K562 treated with DMSO at 1 percent for 12 hours (cell line): ENCODE data around the gene DGKA. TPM values are rescaled to one million over a fixed set of nuclear protein-coding genes. Genes with fewer than 3 reads are reported as not detected.

Source experiments
- total RNA-seq: library from RNA; unstranded; fragments of 300-600 nt; gene quantifications from 2 replicates; pipeline ENCODE4 v1.2.3, GENCODE V29; 2022; ENCODE audit not compliant: insufficient read depth

DGKA gene
- 20.0 and 41.3 TPM in 2 replicates for total RNA-seq

DNA sequence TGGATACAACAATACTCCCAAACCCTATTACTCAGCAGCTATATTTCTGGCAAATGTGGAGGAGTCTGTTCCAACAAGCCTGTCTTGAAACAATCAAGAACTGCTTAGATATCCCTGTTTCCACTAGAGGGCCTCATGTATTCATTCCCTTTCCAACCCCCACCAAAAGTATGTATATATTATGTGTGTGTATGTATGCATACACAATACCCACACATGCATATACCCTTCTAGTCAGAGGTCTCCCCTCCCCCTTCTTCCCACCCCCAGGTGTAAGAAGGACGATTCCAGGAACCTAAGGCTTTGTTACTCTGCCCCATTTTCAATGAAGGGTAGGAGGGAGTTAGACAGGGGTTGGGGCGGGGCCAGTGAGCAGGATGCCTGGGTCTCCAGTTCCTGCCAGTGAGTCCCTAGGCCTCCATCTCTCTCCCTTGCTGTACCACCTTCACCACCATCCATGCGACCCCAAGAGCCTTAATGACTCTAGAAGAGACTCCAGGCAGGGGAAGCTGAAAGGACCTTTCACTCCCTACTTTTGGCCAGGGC lies at the start of gene DGKA:
DGKA (plus strand) TSS at position 392 of the 546 bp plus-strand sequence. CDS start 5,342 bp downstream, outside the sequence.

DNA sequence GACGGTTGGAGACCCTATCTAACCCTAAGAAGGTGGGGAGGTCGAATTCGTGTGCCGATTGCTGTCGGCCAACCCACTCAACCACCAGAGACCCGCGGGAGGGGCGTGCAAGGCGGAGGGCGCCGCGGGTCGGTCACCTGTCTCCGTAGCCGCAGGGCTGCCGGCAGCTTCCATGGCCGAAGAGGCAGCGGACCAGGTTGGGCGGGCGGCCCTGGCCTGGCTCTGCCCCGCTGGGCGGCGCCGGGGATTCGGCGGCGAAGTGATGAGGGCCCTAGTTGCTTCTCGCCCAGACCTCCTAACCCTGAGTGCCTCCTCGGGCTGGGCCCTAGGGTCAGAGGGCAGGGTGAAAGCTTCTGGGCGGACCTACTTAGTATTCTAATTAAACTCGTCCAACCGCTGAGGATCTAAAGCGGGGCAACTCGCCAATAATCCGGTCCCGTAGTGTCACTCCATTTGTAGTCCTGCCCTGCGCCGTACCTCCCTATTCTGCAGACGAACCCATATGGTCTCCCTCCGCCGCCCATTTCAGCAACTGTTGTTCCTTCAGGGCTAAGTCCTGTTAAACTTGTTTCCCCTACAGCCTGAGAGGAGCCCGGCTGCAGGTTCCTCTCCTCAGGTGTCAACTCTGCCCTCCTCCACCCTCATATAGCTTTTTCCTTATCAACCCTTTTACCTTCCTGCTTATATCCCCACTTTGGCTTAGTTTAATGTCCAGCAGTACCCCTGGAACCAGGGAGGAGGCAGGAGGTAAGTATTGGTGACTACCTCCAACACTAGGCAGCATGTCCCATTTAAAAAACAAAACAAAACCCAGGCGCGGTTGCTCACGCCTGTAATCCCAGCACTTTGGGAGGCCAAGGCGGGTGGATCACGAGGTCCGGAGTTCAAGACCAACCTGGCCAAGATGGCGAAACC lies 3.1 kb upstream of the DGKA start, which contains the start of gene PYM1:
PYM1 (minus strand) TSS at position 307 of the 915 bp plus-strand sequence; CDS start at position 174, 133 bp downstream.

GRCh38 chr12:55965941-55966407 lies 35.0 kb downstream of the DGKA start, which contains the start of gene PMEL:
PMEL (minus strand) TSS chr12:55966042; CDS start chr12:55966011, 31 bp downstream.

DNA sequence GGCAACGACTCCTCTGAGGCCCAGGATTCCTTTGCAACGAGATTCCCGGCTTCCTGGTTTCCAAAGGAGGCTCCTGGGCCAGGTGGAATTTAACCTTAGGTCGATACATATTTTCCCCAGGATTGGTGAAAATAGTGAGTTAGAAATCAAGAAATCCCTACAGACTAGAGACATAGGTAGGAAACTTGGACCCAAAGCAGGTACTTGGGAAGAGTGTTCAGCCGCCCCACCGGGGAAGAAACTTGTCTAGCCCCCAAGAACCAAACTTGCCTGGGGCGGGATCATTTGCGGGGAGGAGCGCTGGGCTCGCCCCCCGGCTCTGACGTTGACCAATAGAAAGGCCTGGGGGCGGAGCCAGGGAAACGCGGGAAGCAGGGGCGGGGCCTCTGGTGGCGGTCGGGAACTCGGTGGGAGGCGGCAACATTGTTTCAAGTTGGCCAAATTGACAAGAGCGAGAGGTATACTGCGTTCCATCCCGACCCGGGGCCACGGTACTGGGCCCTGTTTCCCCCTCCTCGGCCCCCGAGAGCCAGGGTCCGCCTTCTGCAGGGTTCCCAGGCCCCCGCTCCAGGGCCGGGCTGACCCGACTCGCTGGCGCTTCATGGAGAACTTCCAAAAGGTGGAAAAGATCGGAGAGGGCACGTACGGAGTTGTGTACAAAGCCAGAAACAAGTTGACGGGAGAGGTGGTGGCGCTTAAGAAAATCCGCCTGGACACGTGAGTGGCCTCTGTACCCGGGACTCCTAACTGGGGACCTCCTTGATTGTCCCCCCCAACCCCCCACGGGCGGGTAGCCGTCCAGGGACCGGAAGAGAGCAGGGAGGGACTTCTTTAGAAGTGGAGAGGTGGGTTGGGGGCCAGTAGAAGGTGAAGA lies 35.7 kb downstream of the DGKA start, which contains the start of gene CDK2:
CDK2 (plus strand) TSS at position 423 of the 874 bp plus-strand sequence; CDS start at position 602, 179 bp downstream.

DNA sequence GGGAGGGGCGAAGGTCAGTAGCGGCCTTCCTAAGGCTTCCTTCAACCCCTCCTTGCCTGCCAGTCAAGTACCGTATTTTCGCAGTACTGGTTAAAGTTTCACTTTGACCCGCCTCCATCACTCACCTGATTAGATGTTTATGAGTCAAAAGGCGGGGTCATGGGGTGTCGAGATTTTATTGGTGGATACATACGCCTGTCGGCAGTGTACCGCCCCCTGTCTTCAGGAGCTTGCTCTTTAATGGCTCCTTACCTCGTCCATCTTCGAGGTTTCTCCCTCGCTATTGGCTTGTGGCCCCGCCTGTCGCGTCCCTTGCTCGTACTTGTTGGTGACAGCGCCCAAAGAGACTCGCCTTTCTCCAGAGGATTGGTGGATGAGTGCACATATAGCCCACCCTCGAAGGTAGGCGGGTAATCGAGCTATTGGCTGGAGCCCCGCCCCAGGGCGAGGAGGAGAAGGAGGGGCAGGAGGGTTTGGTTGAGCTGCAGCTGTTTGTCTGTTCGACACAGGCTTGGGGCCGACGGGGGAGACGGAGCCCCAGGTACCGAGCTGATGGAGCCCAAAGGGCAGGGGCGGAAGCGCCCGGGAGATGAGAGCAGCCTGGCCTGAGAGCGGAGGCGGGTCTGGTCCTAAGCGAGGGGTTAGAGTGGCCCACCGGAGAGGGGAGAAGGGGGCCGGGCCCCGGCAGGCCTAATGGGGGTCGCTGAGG lies 42.8 kb downstream of the DGKA start, which contains the start of gene RAB5B:
RAB5B (plus strand) TSS at position 480 of the 709 bp plus-strand sequence. CDS start 12,883 bp downstream, outside the sequence.

DNA sequence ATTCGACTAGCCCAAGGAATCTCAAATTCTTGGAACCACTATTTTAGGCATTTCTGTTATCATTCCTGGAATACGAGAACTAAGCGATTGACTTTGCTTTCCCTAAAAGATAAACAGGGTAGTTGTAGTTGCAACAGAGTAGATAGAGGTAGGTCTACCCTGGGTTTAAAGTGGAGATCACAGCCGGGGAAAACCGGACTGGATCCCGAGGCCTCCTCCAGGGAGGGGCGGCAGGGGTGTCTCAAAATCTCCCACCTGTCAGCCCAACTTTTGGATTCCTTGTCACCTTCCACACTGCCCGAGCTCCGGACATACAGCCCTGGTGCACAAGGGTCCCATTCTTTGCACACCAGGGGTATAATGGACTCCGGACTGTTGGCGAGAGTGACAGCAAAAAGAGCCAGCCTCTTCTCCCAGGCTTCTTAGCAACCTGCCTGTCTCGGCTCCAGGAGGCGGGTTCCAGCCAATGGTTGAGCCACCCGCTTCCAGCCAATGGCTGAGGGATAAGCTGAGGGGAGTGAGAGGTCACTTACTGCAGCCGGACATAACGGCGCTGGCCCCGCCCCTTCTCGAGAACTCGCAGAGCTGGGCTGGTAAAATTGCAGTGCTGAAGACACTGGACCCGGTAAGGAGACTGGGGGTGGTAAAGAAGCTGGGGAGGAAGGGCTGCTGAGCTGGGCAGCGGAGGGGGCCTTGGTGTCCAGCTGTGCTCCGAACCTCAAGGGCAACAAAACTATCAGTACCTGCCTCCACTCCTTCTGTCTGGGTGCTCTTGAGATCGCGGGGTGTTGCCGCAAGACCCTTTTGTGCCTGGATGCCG lies 66.0 kb downstream of the DGKA start, which contains the start of gene SUOX:
SUOX (plus strand) TSS at position 562 of the 820 bp plus-strand sequence. CDS start 4,946 bp downstream, outside the sequence.

Other genes starting within 250 kb of the DGKA start
- 0.82 and 3.9 TPM in 2 replicates for gene ITGA7, start 223.3 kb upstream of the DGKA start, total RNA-seq
- 72.5 and 131 TPM in 2 replicates for gene BLOC1S1, start 215.1 kb upstream of the DGKA start, total RNA-seq
- 2.2 and 4.0 TPM in 2 replicates for gene RDH5, start 210.8 kb upstream of the DGKA start, total RNA-seq
- gene CD63, start 202.2 kb upstream of the DGKA start, total RNA-seq, result 1,001 and 1,162 TPM in 2 replicates
- gene GDF11, start 188.0 kb upstream of the DGKA start, total RNA-seq, result 6.8 and 8.7 TPM in 2 replicates
- gene SARNP, start 113.4 kb upstream of the DGKA start, total RNA-seq, result 95.9 and 113 TPM in 2 replicates
- 14.8 and 20.8 TPM in 2 replicates for gene ORMDL2, start 113.1 kb upstream of the DGKA start, total RNA-seq
- 10.8 and 24.3 TPM in 2 replicates for gene DNAJC14, start 101.6 kb upstream of the DGKA start, total RNA-seq
- gene MMP19, start 88.2 kb upstream of the DGKA start, total RNA-seq, result 0.61 and 1.6 TPM in 2 replicates
- 25.3 and 31.8 TPM in 2 replicates for gene PYM1, start 3.3 kb upstream of the DGKA start, total RNA-seq
- 1.6 and 2.3 TPM in 2 replicates for gene PMEL, start 34.9 kb downstream of the DGKA start, total RNA-seq
- 60.8 and 102 TPM in 2 replicates for gene CDK2, start 35.7 kb downstream of the DGKA start, total RNA-seq
- gene RAB5B, start 42.9 kb downstream of the DGKA start, total RNA-seq, result 24.7 and 53.6 TPM in 2 replicates
- 28.3 and 47.1 TPM in 2 replicates for gene SUOX, start 66.1 kb downstream of the DGKA start, total RNA-seq
- 5.5 and 28.5 TPM in 2 replicates for gene IKZF4, start 89.9 kb downstream of the DGKA start, total RNA-seq
- gene RPS26, start 110.8 kb downstream of the DGKA start, total RNA-seq, result 356 and 471 TPM in 2 replicates
- 4.0 and 6.2 TPM in 2 replicates for gene ERBB3, start 149.0 kb downstream of the DGKA start, total RNA-seq
- 117 and 191 TPM in 2 replicates for gene PA2G4, start 173.4 kb downstream of the DGKA start, total RNA-seq
- gene RPL41, start 185.5 kb downstream of the DGKA start, total RNA-seq, result 3,882 and 7,413 TPM in 2 replicates
- 3.0 and 6.0 TPM in 2 replicates for gene ZC3H10, start 187.1 kb downstream of the DGKA start, total RNA-seq
- 118 and 171 TPM in 2 replicates for gene ESYT1, start 197.1 kb downstream of the DGKA start, total RNA-seq
- 39.6 and 50.9 TPM in 2 replicates for gene MYL6B, start 221.4 kb downstream of the DGKA start, total RNA-seq
- 825 and 1,302 TPM in 2 replicates for gene MYL6, start 227.2 kb downstream of the DGKA start, total RNA-seq